ENCODE data around the gene CALCOCO1. TPM values are rescaled to one million over a fixed set of nuclear protein-coding genes. Genes with fewer than 3 reads are reported as not detected.
"Not testable (repeated sequence)": the region's sequence is repeated elsewhere in the genome, so short reads cannot be mapped to it uniquely, and the experiment has no call there.

Gene CALCOCO1, protein sequence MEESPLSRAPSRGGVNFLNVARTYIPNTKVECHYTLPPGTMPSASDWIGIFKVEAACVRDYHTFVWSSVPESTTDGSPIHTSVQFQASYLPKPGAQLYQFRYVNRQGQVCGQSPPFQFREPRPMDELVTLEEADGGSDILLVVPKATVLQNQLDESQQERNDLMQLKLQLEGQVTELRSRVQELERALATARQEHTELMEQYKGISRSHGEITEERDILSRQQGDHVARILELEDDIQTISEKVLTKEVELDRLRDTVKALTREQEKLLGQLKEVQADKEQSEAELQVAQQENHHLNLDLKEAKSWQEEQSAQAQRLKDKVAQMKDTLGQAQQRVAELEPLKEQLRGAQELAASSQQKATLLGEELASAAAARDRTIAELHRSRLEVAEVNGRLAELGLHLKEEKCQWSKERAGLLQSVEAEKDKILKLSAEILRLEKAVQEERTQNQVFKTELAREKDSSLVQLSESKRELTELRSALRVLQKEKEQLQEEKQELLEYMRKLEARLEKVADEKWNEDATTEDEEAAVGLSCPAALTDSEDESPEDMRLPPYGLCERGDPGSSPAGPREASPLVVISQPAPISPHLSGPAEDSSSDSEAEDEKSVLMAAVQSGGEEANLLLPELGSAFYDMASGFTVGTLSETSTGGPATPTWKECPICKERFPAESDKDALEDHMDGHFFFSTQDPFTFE
- polyA plus RNA-seq (2013, experiment 1 of 2), result 98.6 TPM
- polyA plus RNA-seq (2013, experiment 2 of 2), result 82.9 TPM

DNA sequence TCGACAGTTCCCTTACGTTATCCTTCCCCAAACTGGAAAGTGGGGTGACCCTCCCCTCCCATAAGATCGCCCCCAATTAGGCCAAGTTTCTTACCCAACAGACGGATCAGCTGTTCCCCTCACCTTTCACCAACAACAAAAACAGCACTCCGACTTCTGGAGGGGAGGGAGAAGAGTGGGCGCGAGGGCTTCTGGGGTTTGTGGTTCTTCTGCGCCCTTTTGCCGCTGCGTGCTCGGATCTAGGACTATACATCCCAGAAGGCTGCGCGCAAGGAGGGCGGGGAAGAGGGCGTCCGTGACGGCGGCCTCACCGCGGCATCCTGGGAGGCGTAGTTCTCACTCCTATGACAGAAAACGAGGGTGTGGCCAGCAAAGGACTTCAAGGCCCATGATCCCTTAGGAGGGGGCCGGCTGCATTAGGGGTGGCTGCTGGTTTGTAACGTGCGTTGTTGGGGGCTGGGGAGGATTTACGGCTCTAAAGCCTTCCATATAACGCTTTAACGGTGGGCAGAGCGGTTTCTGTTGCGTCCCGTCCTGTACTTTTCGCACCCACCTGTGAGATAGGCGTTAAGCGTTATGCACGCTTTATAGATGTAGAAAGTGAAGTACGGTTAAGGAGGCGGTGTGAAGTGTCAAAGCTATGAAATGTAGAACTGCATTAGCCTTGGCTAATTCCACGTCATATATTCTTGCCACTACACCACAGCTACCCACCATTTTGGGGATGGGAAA, at the start of gene CALCOCO1:
Gene CALCOCO1 (minus strand): TSS at position 143 of the 732 bp plus-strand sequence. CDS start 2,210 bp downstream, outside the sequence.
- no peak within 1 kb of the TSS for H3K27ac ChIP-seq (ENCODE audit: low read depth, low read length, severe bottlenecking)
- H3K9me3 ChIP-seq (ENCODE audit: control insufficient read depth, low read length), result no peaks in the 10 kb centered on the region
- H3K36me3 ChIP-seq (ENCODE audit: control insufficient read depth, insufficient read depth, low read length), result peaks cover 23% of the 10 kb centered on the region
- H3K4me1 ChIP-seq (ENCODE audit: control insufficient read depth, insufficient read depth, low read length, poor library complexity, severe bottlenecking), result peaks cover 10% of the 10 kb centered on the region
- peak within 1 kb of the TSS; percentile 85 for H3K4me3 ChIP-seq (ENCODE audit: extremely low read depth, insufficient read depth, low read length, poor library complexity, severe bottlenecking)
- 0% methylated on average over 19 to 22 of the region's 38 CpGs for WGBS, 2 experiments (ENCODE audit: insufficient coverage in 2 of 2)

DNA sequence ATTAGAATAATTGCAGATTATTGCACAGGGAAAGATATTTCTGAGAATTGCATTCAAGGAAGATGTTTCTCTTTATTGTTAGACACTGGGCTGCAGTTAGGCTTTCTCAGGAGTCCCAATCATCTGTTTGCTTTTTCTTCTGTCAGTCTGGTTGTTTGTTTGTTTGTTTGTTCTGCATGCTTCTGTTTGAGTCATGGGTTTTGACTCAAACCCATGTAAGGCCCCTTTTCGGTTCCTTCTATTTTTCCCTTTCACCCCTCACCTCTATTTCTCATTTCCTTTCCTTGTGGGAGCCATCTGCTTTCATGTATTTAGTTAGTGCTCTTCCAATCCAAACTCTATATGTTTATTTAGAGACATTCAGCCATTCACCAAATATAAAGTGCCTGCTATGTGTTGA, 49.6 kb upstream of the CALCOCO1 start:
- no peak overlapping the region for H3K27ac ChIP-seq (ENCODE audit: low read depth, low read length, severe bottlenecking)
- no peak overlapping the region for H3K4me3 ChIP-seq (ENCODE audit: extremely low read depth, insufficient read depth, low read length, poor library complexity, severe bottlenecking)
- WGBS, 2 experiments (ENCODE audit: insufficient coverage in 2 of 2), result no CpG with 5 or more reads among the region's 1 CpG
- no peaks in the 10 kb centered on the region for H3K4me1 ChIP-seq (ENCODE audit: control insufficient read depth, insufficient read depth, low read length, poor library complexity, severe bottlenecking)
- no peaks in the 10 kb centered on the region for H3K36me3 ChIP-seq (ENCODE audit: control insufficient read depth, insufficient read depth, low read length)
- no peaks in the 10 kb centered on the region for H3K9me3 ChIP-seq (ENCODE audit: control insufficient read depth, low read length)

DNA sequence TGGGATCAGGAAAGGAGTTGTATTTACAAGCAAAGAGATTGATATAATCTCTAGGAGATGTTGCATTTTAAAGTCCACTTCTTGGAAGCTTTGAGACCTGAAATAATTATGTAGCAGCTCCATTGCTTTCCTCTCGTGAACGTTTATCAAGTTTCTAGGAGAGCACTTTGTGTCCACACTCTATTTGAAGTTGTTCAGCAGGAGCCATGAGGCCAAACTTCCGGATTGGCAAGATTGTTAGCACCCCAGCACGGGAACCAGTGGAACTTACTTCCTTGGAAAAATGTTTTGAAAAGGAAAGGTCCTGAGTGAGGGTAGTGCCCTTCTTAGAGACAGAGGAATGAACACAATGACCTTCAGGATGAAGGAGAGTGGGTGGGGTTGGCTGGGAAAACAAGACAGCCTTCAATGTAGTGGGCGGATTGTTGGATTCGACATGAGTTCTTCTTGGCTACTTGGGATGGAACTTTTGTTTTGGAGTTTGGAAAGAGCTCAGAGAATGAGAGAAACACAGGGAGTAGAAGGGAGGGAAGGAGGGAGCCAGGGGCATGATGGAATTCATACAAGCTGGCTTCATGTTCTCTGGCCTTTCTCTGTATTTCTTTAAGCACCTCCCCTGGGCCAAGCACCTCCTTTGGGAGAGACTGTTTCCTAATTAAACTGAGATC, 48.4 kb upstream of the CALCOCO1 start:
- no peak overlapping the region for H3K4me3 ChIP-seq (ENCODE audit: extremely low read depth, insufficient read depth, low read length, poor library complexity, severe bottlenecking)
- no peaks in the 10 kb centered on the region for H3K4me1 ChIP-seq (ENCODE audit: control insufficient read depth, insufficient read depth, low read length, poor library complexity, severe bottlenecking)
- 85 to 90% methylated on average over 6 of the region's 6 CpGs for WGBS, 2 experiments (ENCODE audit: insufficient coverage in 2 of 2)
- no peaks in the 10 kb centered on the region for H3K36me3 ChIP-seq (ENCODE audit: control insufficient read depth, insufficient read depth, low read length)
- H3K27ac ChIP-seq (ENCODE audit: low read depth, low read length, severe bottlenecking), result no peak overlapping the region
- no peaks in the 10 kb centered on the region for H3K9me3 ChIP-seq (ENCODE audit: control insufficient read depth, low read length)

DNA sequence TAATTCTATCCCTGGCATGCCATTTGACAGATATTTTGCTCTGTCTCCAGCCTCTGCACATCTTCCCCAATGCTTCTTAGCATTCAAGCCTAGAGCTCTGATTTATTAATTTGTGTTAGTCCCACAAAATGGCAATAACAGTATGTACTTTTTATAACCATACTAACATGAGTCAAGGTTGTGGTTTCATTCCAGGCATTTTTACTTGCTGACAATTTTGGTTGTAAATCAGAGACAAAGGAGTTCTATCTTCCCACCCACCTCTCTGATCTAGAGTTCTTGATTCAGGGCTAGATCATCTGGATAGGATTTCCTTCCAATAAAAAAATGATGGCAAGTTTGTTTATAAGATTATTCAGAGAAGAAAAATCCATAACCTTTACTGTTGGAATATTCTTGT, 43.0 kb upstream of the CALCOCO1 start:
- Histone ChIP-seq H3K36me3 (ENCODE audit: control insufficient read depth, insufficient read depth, low read length) (no peaks in the 10 kb centered on the region), H3K9me3 (ENCODE audit: control insufficient read depth, low read length) (no peaks in the 10 kb centered on the region), H3K27ac (ENCODE audit: low read depth, low read length, severe bottlenecking) (no peak overlapping the region), H3K4me1 (ENCODE audit: control insufficient read depth, insufficient read depth, low read length, poor library complexity, severe bottlenecking) (no peaks in the 10 kb centered on the region), H3K4me3 (ENCODE audit: extremely low read depth, insufficient read depth, low read length, poor library complexity, severe bottlenecking) (no peak overlapping the region)

DNA sequence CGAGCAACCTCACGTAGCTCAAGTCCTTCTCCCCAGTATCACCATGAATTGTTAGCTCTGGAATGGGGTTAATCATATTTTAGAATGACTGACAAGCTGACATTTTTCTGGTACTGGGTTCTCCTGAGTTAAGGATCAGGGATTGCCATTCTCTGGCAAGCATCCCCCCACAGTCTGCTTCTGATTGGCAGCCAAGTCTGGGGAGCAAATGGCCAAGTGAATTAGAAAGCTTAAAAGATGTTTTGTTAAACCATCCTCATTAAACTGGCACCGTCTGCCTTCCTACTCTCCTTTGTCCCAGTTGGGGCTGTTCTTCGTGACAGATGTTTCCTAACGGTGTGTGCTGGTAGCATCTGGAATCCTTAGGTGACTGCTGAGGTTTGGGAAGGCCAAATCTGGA, 41.7 kb upstream of the CALCOCO1 start:
- 80% methylated on average over 1 of the region's 5 CpGs; no CpG with 5 or more reads in 1 of the 2 experiments for WGBS, 2 experiments (ENCODE audit: insufficient coverage in 2 of 2)

DNA sequence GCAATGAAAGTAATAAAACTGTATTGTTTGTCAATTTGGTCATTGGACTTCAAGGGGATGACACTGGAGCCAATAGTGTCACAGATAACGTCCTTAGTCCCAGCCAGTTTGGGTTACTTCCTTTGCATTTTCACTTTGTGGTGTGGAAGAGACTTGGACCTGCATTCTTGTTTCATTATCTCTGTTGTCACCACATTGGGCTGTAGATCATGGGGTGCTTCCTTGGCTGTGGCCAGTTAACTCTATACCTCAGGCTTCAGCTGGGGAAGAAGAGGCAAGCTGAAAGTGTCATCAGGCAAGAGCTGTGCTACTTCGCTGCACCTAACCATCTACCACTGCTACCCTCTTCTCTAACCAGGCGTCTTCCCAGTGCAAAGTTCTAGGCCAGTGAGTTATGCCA, 39.6 kb upstream of the CALCOCO1 start:
- H3K9me3 ChIP-seq (ENCODE audit: control insufficient read depth, low read length), result no peaks in the 10 kb centered on the region
- H3K4me1 ChIP-seq (ENCODE audit: control insufficient read depth, insufficient read depth, low read length, poor library complexity, severe bottlenecking), result no peaks in the 10 kb centered on the region
- 55 to 62% methylated on average over 2 to 3 of the region's 3 CpGs for WGBS, 2 experiments (ENCODE audit: insufficient coverage in 2 of 2)

More for the DNA sequence above, 41.7 kb upstream of the CALCOCO1 start:
- H3K4me3 ChIP-seq (ENCODE audit: extremely low read depth, insufficient read depth, low read length, poor library complexity, severe bottlenecking), result no peak overlapping the region
- no peaks in the 10 kb centered on the region for H3K9me3 ChIP-seq (ENCODE audit: control insufficient read depth, low read length)
- H3K36me3 ChIP-seq (ENCODE audit: control insufficient read depth, insufficient read depth, low read length), result no peaks in the 10 kb centered on the region
- no peak overlapping the region for H3K27ac ChIP-seq (ENCODE audit: low read depth, low read length, severe bottlenecking)
- no peaks in the 10 kb centered on the region for H3K4me1 ChIP-seq (ENCODE audit: control insufficient read depth, insufficient read depth, low read length, poor library complexity, severe bottlenecking)

DNA sequence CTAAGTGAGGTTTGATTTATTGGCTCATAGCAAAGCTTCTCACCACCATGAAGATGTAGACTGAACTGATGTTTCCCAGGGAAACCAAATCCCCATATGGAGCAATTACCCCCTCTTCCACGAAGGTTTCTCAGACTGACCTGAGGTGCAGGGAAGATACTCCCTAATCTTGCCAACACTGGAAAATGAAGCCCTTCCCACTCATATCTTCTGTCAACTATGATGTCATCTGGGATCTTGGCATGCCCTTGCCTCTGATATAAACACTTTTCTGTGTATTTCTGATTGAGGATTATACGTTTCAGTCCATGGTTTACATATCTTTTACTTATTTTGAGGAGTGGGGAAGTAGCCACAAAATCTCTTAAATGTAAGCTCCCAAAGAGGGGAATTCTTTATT, 38.6 kb upstream of the CALCOCO1 start:
- WGBS, 2 experiments (ENCODE audit: insufficient coverage in 2 of 2), result 100% methylated on average over 1 of the region's 2 CpGs; no CpG with 5 or more reads in 1 of the 2 experiments
- no peaks in the 10 kb centered on the region for H3K9me3 ChIP-seq (ENCODE audit: control insufficient read depth, low read length)
- no peak overlapping the region for H3K4me3 ChIP-seq (ENCODE audit: extremely low read depth, insufficient read depth, low read length, poor library complexity, severe bottlenecking)
- H3K4me1 ChIP-seq (ENCODE audit: control insufficient read depth, insufficient read depth, low read length, poor library complexity, severe bottlenecking), result no peaks in the 10 kb centered on the region
- H3K36me3 ChIP-seq (ENCODE audit: control insufficient read depth, insufficient read depth, low read length), result no peaks in the 10 kb centered on the region
- no peak overlapping the region for H3K27ac ChIP-seq (ENCODE audit: low read depth, low read length, severe bottlenecking)

More for the DNA sequence above, 39.6 kb upstream of the CALCOCO1 start:
- Histone ChIP-seq H3K36me3 (ENCODE audit: control insufficient read depth, insufficient read depth, low read length) (no peaks in the 10 kb centered on the region), H3K27ac (ENCODE audit: low read depth, low read length, severe bottlenecking) (no peak overlapping the region), H3K4me3 (ENCODE audit: extremely low read depth, insufficient read depth, low read length, poor library complexity, severe bottlenecking) (no peak overlapping the region)

DNA sequence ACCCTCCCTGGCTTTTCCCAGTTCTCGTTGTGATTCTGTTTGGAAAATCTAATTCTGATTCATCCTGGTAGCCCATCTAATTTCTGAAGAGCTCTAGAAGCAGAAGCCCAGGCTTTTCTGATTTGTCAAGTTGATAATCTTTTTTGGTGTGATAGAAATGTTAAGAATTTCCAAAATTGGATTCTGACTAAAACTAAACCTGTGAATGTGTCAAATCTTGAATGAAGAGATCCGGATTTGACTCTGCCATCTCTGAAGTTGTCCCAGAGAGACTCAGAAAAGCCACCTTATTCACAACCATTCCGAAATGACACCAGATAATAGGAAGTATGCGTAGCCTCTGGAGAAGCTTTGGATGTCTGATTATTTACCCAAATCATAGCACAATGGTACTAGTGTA, 37.4 kb upstream of the CALCOCO1 start:
- no peak overlapping the region for H3K27ac ChIP-seq (ENCODE audit: low read depth, low read length, severe bottlenecking)
- no peaks in the 10 kb centered on the region for H3K36me3 ChIP-seq (ENCODE audit: control insufficient read depth, insufficient read depth, low read length)
- H3K4me3 ChIP-seq (ENCODE audit: extremely low read depth, insufficient read depth, low read length, poor library complexity, severe bottlenecking), result no peak overlapping the region
- WGBS, 2 experiments (ENCODE audit: insufficient coverage in 2 of 2), result 80 to 89% methylated on average over 1 of the region's 4 CpGs
- H3K9me3 ChIP-seq (ENCODE audit: control insufficient read depth, low read length), result no peaks in the 10 kb centered on the region
- H3K4me1 ChIP-seq (ENCODE audit: control insufficient read depth, insufficient read depth, low read length, poor library complexity, severe bottlenecking), result no peaks in the 10 kb centered on the region

DNA sequence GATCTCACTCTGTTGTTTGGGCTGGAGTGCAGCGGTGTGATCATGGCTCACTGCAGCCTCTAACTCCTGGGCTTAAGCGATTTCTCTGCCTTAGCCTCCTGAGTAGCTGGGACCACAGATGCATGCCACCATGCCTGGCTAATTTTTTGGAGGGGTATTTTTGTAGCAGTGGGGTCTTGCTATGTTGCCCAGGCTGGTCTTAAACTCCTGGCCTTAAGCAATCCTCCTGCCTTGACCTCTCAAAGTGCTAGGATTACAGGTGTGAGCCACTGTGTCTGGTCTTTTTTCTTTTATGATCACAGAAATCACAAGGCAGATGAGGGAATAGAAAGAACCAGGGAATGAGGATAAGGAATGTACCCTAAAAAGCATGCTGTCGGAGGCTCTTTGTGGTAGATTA, 35.5 kb upstream of the CALCOCO1 start:
- 100% methylated on average over 1 to 2 of the region's 3 CpGs for WGBS, 2 experiments (ENCODE audit: insufficient coverage in 2 of 2)
- not testable (repeated sequence) for H3K36me3 ChIP-seq (ENCODE audit: control insufficient read depth, insufficient read depth, low read length); H3K4me1 ChIP-seq (ENCODE audit: control insufficient read depth, insufficient read depth, low read length, poor library complexity, severe bottlenecking)

DNA sequence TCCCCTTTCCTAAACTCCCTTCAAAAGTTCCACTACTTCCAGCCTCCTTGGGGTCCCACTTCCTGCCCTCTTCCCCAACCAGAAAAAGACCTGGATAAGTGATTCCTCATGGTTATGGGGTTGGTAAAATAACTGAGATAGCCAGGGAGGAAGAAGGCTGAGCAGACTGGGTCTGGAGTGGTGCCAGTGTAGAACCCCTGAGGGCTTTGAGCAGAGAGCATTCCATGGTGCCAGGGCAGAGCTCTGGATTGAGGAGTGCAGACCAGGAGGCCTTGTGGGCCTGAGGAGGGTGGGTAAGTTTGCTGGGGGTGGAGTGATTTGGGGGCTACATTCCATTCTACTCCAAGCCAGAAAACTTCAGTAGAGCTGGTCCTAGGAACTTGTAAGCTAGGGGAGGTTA, 34.1 kb upstream of the CALCOCO1 start:
- Histone ChIP-seq H3K27ac (ENCODE audit: low read depth, low read length, severe bottlenecking) (no peak overlapping the region), H3K4me3 (ENCODE audit: extremely low read depth, insufficient read depth, low read length, poor library complexity, severe bottlenecking) (no peak overlapping the region), H3K9me3 (ENCODE audit: control insufficient read depth, low read length) (no peaks in the 10 kb centered on the region), H3K4me1 (ENCODE audit: control insufficient read depth, insufficient read depth, low read length, poor library complexity, severe bottlenecking) (peaks cover 5% of the 10 kb centered on the region), H3K36me3 (ENCODE audit: control insufficient read depth, insufficient read depth, low read length) (no peaks in the 10 kb centered on the region)

More for the DNA sequence above, 35.5 kb upstream of the CALCOCO1 start:
- not testable (repeated sequence) for H3K9me3 ChIP-seq (ENCODE audit: control insufficient read depth, low read length); H3K27ac ChIP-seq (ENCODE audit: low read depth, low read length, severe bottlenecking); H3K4me3 ChIP-seq (ENCODE audit: extremely low read depth, insufficient read depth, low read length, poor library complexity, severe bottlenecking)

Measured in mesodermal cell (in vitro differentiated cells).